Brain pericyte (primary cell): ENCODE data around the gene CYP8B1.
"Not testable (repeated sequence)": the region's sequence is repeated elsewhere in the genome, so short reads cannot be mapped to it uniquely, and the experiment has no call there.

Experiments used
- DNase-seq: peaks from one replicate; pipeline ENCODE4 v3.0.0-alpha.2; 2012; ENCODE audit warnings: low read depth, low spot score

The CYP8B1 gene

GRCh38 chr3:42886294-42886822, 10.7 kb upstream of the CYP8B1 start:
- DNase-seq, result no peak

DNA sequence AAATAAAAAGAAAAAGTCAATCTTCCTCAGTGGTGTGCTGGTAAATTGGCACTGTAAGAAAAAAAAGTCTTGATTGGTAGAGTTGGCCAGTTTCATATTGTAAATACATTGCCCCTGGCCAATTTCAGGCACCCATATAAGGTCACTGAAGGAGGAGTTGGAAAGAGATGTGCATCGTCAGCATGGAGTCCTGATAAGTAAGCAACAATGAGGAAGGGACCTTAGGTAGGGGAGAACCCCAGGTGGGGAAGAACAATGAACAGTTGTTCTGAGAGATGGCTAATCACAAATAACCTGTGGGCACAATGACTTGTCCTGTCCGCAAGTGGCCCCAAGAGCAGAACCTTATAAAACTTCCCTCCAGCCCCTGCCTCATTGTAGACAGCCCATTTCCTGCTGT, 8.6 kb upstream of the CYP8B1 start:
- no peak for DNase-seq

DNA sequence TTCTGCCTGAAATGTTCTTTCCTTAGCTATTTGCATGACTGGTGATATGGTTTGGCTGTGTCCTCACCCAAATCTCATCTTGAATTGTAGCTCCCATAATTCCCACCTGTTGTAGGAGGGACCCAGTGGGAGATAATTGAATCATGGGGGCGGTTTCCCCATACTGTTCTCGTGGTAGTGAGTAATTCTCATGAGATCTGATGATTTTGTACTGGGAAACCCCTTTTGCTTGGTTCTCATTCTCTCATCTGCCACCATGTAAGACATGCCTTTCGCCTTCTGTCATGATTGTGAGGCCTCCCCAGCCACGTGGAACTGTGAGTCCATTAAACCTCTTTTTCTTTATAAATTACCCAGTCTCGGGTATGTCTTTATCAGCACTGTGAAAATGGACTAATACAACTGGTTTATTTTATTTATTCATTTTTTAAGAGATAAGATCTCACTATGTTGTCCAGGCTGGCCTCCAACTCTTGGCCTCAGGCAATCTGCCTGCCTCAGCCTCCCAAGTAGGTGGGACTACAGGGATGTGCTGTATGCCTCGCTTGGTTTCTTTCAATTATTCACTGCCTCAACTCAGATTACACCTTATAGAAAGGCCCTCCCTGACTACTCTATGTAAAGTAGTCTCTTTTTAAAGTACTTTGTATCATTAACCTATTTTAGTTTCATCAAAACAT, 7.7 kb upstream of the CYP8B1 start:
- DNase-seq, result not testable (repeated sequence)

- no peak for DNase-seq
Observed at GRCh38 chr3:42880601-42881451, 5.1 kb upstream of the CYP8B1 start.

DNA sequence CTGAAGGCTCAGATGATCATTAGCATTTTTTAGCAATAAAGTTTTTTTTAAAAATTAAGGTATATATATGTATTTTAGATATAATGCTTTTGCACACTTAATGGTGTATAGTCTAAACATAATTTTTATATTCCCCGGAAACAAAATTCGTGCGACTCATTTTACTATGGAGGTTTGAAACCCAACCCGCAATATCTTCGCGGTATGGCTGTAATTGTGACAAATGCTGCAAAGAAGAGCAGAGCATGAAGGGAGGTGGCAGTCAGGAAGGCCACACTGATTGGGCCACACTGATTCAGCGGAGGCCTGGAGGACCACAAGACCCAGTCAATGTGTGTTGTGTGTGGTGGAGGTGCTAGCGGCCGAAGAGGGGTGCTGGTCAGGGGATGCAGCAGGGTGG, 4.5 kb upstream of the CYP8B1 start:
- no peak for DNase-seq

DNA sequence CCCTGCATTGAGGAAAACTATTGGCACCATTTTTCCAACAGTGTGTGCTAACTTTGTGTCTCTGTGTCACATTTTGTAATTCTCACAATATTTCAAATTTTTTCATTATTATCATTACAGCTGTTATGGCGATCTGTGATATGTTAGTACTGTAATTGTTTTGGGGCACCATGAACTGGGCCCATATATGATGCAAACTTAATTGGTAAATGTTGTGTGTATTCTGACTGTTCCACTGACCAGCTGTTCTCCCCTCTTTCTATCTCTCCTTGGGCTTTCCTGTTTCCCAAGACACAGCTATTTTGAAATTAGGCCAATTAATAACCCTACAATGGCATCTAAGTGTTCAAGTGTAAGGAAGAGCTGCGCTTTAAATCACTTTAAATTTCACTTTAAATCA, 2.2 kb upstream of the CYP8B1 start:
- no peak for DNase-seq

DNA sequence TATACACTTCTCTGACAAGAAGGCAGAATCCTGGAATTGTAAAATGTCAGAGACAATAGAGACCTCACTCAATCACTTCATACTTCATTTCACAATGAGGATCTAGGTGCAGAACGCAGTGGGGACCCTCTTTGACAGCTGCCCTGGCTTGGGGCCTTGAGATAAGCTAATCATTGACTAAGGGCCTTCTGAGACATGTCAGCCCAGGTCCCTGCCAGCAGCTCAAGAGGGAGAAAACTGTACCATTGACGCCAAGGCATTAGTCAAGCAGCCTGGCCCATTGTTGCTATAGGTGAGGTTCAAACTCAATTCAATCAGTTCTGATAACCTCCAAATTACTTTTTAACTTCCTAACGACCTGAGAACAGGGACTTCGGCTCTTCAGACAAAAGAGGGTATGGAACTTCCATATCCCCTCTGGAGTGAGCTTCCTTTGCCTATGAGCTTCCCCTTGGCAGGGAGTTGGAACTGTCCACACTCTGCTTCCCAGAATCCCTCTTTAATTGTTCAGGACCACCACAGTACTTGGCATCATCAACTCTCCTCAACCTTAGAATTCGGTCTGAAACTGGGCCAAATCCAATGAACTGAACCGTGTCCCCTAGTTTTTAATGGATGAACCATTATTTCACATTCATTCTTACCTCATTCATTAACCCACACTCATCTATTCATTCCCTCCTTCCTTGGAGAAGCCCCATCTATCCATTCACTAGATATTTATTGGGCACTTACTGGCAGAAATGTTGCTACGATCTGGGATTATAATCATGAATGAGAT, 1.5 kb upstream of the CYP8B1 start:
- no peak for DNase-seq

GRCh38 chr3:42876401-42876800, 722 bp upstream of the CYP8B1 start:
- no peak for DNase-seq

- DNase-seq, result no peak
Observed at GRCh38 chr3:42874749-42875148, 930 bp downstream of the CYP8B1 start.

DNA sequence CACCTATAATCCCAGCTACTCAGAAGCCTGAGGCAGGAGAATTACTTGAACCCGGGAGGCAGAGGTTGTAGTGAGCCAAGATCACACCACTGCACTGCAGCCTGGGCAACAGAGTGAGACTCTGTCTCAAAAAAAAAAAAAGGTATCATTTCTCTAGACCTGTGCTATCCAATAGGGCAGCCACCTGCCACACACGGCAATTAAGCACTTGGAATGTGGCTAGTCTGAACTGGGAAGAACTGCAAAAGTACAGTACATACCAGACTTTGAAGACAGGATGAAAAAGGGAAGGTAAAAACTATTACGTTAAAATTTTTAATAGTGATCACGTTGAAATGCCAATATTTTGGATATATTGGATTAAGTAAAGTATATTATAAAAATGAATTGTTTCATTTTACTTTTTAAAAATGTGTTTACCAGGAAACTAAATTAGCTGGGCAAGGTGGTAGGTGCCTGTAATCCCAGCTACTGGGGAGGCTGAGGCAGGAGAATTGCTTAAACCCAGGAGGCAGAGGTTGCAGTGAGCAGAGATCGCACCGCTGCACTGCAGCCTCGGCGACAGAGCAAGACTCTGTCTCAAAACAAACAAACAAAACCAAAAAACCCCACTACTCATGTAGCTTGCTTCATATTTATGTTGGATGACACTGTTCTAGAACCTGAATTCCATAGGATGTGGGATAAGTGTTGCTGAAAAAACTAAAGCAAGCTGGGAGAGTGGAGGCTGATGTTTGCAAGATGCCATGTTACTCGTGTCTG, 2.3 kb downstream of the CYP8B1 start:
- DNase-seq, result no peak

DNA sequence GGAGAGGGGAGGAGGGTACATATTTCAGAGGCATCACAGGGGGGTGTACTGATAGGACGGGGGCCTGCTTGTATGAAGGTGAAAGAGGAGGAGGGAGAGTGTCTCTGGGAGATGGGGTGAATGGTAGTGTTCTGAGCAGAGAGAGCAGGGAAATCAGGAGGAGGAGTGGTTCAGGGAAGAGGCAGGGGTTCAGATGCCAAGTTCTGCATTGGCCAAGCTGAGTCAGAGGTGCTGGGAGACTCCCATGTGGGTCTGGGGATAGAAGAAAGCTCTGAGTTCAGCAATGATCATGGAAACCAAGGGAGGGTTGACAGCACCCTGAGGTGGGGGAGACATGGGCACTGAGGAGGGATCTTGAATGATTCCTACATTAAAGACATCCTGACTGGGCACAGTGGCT, 3.0 kb downstream of the CYP8B1 start:
- no peak for DNase-seq

DNA sequence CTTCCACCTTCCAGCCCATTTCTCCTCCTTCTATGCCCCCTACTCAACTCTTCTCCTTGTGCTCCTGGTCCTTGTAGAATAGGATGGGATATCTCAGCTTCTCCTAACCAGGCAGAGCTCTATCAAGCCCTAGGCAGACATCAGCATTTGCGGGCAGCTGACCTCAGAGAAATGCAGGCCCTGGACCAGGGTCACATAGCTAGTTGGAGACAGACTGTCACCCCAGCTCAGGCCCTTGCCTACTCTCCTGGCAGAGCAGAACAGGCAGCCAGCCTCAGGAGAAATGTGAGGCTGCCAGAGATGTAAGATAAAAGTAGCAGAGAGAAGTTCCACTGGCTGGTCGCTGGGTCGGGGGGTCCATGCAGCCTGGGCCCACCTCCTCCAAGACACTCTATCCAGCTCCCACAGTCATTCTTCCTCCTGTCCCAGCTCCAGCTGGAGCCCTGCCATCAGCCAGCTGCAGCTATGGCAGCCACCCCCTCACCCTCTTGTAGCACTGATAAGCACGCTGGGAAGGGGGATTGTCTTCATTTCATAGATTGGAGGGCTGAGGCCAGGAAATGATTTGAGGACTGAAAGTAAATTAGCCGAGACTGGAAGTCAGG, 4.0 kb downstream of the CYP8B1 start:
- no peak for DNase-seq

GRCh38 chr3:42868841-42869240, 6.8 kb downstream of the CYP8B1 start:
- DNase-seq, result no peak

- DNase-seq, result no peak
Observed at GRCh38 chr3:42867138-42867537, 8.5 kb downstream of the CYP8B1 start.

- DNase-seq, result no peak
Observed at GRCh38 chr3:42865256-42865655, 10.4 kb downstream of the CYP8B1 start.

DNA sequence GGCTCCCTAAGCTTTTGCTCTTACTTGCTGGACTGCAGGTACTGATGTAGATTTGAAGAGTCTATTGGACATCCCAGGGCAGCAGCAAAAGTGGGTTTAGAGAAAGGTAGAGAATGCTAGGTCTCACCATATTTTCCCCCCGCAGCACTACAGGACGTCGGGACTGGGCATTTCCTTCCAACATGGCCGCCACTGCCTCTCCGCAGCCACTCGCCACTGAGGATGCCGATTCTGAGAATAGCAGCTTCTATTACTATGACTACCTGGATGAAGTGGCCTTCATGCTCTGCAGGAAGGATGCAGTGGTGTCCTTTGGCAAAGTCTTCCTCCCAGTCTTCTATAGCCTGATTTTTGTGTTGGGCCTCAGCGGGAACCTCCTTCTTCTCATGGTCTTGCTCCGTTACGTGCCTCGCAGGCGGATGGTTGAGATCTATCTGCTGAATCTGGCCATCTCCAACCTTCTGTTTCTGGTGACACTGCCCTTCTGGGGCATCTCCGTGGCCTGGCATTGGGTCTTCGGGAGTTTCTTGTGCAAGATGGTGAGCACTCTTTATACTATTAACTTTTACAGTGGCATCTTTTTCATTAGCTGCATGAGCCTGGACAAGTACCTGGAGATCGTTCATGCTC, 11.2 kb downstream of the CYP8B1 start:
- DNase-seq, result no peak

DNA sequence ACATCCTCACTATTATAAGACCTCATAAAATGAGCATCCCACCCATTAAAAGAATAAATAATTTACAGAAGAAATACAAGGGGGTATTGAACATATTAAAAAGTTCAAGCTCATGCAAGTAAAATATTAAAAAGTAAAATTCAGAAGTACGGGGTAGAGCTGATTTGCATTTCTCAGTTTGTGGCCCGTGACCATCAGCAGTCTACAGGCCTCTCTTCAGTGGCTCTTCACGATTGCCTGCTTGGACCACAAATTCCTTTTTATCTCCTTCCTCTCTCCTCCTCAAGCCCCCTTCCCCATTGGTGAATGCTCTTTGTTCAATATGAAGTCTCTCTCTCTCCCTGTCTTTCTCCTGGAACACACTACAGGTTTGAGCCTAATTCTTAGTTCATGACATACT, 19.1 kb downstream of the CYP8B1 start:
- DNase-seq, result no peak

DNA sequence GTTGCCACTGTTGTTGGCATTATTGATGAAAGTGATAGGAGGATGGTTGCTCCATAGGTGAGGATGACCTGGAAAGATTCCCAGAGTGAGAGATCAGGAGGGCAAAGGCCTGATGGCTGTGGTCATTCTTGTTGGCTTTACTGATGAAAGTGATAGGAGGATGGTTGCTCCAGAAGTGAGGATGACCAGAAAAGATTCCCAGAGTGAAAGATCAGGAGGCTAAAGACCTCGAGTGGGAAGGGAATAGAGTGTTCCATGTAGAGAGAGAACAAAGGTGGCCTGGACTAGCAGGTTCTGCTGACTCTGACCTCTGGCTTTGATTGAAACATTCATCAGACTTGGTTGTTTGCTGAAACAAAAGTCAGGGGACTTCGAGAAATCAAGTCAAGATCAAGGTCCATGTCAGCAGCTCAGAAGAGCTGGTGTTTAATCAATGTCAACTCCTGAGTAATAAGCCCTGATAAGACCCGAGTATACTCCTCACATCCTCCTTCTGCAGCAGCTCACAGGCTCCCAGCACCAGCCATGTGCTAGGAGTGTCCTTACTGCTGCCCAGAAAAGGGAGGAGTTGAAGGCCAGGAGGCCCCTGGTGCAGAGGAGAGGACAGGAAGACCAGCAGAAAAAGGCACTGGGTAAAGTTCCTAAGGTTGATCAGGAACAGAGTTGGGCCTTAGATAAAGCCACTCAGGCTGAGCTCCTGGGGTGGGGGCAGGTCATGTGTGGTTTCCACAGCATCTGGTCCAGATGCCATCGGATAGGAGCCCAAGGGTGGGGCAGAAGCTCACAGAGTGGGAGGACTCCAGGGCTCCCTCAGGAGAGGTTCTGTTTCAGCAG, 19.9 kb downstream of the CYP8B1 start:
- DNase-seq, result no peak

GRCh38 chr3:42855219-42855546, 20.5 kb downstream of the CYP8B1 start:
- DNase-seq, result no peak
